Activated CD8-positive, alpha-beta memory T cell treated with anti-CD3 and anti-CD28 coated beads for 4 hours (primary cell): Measurements from ENCODE around the gene IFNL3.

ENCODE experiments used
- DNase-seq, 2 donors: peaks; one replicate each; pipeline ENCODE4 v3.0.0-alpha.2; 2020; ENCODE audit warnings: low read depth in 2 of 2

IFNL3 gene

DNA sequence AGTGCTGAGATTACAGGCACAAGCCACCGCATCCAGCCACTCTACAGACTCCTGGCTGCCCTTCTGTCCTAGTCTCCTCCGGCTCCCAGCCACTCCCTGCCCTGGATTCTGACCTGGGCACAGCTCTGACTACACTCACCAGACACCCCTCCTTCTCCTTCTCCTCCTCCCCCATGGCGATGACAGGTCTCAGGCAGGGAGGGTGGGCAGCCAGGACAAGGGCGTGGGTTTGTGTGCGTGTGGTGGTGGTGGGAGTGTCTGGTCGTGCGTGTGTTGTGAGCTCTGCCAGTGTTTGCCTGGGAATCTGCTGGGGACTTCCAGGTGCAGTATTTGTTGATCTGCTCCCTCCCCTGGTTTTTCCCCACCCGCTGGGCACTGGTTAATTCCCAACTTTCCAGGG is 51.0 kb downstream of the IFNL3 start:
- no peak for DNase-seq
